SW480 (cell line): ENCODE data around the gene SYT8.
"Not testable (repeated sequence)": the region's sequence is repeated elsewhere in the genome, so short reads cannot be mapped to it uniquely, and the experiment has no call there.

Source experiments
- DNase-seq: peaks from one replicate; pipeline ENCODE4 v3.0.0-alpha.2; 2016; ENCODE audit warnings: low spot score

SYT8 gene

DNA sequence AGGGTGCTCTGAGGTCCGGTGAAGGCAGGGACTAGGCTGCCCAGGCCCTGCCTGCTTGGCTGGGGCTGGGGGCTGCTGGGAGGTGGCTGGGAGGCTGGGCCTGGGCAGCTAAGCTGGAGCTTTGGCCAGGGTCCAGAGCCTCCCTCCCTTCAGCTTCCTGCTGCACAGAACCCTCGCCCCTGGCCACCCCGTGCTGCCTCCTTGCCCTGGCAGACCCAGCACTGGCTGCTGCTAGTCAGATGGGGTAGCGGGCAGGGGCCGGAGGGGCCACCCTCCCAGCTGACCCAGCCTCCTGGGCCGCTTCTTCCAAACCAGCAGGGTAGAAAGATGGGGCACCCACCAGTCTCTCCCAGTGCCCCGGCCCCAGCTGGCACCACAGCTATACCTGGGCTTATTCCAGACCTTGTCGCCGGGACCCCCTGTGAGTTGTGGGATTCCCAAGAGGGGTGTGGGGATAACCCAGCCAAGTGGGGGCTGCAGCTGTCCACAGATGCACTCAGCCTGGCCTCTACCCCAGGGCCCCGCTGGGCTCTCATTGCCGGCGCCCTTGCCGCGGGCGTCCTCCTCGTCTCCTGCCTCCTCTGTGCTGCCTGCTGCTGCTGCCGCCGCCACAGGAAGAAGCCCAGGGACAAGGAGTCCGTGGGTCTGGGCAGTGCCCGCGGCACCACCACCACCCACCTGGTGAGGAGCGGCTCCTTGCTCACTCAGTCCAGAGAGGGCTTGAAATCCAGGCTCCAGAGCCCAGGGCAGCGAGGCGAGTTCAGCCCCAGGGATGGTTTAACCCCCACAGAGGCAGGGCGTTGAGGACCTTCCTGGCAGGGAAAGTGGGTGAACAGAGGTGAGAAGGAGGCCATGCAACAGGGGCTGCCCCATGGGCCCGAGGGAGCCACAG is at the start of gene SYT8:
Gene SYT8, plus strand, starts transcription at position 212 of the 892 bp plus-strand sequence. Its CDS starts 116 bp downstream, at position 328.
- DNase-seq, result no peak

DNA sequence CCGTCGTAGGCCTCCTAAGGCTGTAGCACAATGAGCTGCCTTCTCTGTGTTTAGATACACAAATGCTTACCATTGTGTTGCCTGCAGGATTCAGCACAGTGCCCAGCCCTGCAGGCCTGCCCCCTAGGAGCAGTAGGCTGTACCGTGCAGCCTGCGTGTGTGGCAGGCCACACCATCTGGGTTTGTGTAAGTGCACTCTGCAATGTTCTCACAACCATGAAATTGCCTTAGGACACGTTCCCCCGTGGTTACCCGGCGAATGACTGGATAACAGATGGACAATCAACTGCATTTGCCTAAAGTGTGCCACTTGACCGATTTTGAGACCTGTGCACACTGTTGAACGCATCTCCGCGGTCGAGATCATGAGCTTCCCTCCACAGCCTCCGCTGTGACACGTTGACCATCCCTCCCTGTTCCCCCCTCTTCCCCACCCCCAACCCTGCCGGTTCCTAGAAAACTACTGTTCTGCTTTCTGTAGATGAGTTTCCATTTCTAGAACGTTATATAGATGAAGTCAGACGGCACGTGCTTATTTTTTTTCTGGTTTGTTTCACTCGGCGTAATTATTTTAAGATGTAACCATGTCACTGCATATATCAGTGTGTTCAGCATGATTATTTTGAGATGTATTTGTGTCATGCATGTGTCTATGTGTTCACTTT is 48.9 kb upstream of the SYT8 start:
- DNase-seq, result no peak

DNA sequence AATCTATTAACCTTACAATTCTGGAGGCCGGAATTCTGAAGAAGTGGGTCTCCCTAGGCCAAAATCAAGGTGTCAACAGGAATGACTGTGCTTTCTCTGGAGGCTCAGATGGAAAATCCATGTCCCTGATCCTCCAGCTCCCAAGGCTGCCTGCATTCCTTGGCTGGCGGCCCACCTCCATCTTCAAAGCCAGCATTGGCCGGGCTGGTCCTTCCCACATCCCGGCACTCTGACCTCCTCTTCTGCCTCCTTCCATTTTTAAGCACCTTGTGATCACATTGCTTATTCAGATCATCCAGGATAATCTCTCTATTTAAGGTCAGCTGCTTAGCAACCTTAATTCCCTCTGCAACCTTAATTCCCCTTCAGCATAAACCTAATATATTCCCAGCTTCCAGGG is 48.3 kb upstream of the SYT8 start:
- no peak for DNase-seq

GRCh38 chr11:1791912-1792311 is 42.9 kb upstream of the SYT8 start:
- DNase-seq, result no peak

DNA sequence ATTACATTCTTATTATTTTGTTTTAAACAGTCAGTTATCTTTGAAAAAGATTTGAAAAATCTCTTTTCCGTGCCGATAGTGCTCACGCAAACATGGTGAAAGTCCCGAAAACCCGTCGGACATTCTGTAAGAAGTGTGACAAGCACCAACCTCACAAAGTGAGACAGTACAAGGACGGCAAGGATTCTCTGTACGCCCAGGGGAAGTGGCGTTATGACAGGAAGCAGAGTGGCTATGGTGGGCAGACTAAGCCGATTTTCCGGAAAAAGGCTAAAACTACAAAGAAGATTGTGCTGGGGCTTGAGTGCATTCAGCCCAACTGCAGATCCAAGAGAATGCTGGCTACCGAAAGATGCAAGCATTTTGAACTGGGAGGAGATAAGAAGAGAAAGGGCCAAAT is 42.3 kb upstream of the SYT8 start:
- no peak for DNase-seq

- no peak for DNase-seq
Measured at GRCh38 chr11:1793081-1793480, 41.7 kb upstream of the SYT8 start.

DNA sequence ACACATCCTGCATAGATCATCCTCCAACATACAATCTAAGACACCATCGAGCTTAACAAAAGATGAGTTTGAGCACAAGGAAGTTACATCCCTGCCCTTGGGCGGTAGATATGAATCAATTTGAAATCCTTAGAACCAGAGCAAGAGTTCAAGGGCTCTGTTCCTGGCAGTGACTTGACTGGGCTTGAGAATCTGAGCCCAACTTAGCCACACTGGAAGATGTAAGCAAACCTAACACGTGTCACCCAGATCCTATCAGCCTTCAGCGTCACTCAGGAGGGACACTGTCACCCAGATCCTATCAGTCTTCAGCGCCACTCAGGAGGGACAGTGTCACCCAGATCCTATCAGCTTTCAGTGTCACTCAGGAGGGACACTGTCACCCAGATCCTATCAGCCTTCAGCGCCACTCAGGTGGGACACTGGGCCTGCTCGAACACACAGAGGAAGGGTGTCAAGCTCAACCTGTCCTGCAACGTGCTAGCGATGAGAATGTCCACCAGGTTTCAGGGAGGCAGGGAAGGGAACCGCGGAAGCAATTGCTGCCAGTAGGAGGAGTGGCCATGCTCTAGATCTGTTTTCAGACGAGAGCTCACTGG is 38.3 kb upstream of the SYT8 start:
- DNase-seq, result no peak

DNA sequence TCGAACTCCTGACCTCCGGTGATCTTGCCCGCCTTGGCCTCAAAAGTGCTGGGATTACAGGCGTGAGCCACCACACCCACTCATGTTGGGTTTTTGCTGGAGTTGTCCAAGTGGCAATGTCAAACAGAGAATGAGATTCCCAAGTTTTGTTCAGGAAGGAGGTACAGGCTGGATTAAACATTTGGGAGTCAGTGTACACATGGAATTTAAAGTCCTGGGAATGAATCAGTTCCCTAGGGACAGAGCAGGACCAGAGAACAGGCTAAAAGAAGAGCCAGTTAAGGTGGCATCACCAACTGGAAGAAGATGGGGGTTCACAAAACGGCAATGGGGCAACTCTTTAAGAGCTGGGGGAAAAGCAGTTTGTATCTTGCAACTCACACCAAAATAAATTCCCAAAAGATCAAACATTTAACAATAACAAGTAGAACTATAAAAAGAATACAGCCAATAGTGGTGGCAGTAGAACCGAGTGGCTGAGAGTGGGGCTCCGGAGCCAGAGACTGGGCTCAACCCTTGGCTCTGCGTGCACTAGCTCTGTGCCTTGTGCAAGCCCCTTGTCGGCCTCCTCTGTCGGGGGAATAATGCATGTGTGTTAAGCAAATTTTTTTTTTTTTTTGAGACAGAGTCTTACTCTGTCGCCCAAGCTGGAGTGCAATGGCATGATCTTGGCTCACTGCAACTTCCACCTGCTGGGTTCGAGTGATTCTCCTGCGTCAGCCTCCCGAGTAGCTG is 37.2 kb upstream of the SYT8 start:
- no peak for DNase-seq

DNA sequence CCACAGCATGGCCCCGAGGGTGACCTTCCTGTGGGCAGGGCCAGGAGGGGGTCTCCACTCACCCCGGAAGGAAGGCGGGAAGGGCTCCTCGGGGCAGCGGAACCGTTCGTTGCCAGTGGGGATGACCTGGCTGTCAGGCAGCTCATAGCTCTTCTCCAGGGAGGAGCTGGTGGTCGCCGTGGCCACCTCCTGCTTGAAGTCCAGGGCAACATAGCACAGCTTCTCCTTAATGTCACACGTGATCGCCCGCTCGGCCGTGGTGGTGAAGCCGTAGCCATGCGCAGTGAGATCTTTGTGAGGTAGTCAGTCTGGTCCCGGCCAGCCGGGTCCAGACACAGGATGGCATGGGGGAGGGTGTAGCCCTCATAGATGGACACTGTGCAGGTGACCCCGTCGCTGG is 31.5 kb upstream of the SYT8 start:
- DNase-seq, result no peak

- DNase-seq, result not testable (repeated sequence)
Measured at GRCh38 chr11:1803835-1804519, 30.8 kb upstream of the SYT8 start.

DNA sequence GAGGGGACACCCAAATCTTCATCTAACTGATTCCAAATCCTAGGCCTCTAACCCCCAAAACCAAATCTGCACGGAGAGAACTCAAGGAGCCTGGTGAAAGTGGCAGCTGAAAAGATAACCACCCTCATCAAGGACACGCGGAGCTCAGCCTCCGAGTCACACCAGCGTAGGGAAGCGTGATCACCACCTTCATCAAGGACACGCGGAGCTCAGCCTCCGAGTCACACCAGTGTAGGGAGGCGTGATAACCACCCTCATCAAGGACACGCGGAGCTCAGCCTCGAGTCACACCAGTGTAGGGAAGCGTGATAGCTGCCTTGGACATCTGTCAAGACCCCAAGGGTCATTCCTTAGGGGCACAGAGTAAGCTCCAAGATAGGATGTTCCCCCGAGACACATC is 29.3 kb upstream of the SYT8 start:
- DNase-seq, result no peak

- DNase-seq, result no peak
Measured at GRCh38 chr11:1807264-1807995, 27.4 kb upstream of the SYT8 start.

GRCh38 chr11:1810761-1811160 is 24.0 kb upstream of the SYT8 start:
- DNase-seq, result no peak

DNA sequence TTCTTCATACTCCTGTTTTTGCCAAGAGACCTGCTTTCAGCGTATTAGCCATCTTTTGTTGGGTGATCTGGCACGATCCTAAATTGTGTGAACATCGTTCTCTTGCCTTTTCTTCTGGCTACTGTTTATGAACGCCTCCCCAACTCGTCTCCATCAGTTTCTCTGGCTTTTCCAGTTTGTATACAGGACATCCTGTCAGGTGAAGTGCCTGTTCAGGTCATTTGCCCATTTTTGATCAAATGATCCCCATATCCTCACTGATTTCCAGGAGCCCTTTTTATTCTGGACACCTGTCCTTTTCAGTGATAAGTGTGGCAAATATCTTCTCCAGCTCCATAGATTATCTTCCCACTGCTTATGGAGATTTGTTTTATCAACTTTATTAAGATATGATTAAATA is 22.5 kb upstream of the SYT8 start:
- no peak for DNase-seq

- DNase-seq, result no peak
Measured at GRCh38 chr11:1812801-1813200, 22.0 kb upstream of the SYT8 start.

DNA sequence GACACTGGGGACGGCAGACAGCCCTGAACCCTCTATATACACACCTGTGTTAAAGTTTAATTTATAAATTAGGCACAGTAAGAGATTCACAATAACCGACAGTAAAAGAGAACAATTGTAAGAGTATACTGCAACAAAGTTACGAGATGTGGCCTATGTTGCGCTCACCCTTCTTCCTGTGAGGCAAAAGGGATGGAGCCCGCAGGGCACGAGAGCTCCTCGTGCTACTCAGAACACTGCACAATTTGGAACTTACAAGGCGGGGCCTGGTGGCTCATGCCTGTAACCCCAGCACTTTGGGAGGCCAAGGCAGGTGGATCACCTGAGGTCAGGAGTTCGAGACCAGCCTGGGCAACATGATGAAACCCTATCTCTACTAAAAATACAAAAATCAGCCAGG is 21.4 kb upstream of the SYT8 start:
- DNase-seq, result not testable (repeated sequence)

DNA sequence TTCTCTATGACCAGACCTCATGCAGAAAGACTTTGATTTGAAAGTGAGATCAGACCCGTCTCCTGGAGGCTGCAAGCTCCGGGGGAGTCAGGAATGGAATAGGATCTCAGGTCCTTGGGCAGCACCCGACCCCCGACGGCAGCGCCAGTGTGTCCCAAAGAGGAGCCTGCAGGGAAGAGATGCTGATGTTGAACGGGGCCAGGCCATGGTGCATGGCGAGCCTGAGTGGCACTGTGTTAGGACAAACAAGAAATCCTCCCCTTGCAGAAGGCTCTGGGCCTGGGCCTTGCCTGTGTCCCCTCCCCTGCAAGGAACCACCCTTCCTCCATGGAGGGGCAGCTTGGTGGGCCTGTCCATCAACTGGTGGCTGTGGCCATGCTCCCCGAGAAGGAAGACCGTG is 20.1 kb upstream of the SYT8 start:
- DNase-seq, result no peak

DNA sequence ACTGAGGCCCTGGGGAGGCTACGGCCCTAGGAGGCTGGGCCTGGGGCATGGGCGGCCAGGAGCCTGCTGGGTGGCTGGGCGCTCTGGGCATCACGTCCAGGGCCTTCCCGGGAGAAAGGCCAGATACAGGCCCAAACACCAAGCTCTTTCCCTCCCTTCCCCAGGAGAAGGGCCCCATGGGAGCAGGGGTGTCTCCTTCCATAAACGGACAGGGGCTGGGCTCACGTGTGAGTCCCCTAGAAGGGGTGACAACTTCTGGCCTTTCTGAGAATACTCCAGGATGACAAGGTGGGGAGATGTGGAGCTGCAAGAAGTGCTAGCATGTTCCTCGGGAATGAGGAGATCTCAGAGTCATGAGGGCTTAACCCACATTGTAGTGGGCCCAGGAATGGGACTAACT is 19.5 kb upstream of the SYT8 start:
- DNase-seq, result no peak

- DNase-seq, result no peak
Measured at GRCh38 chr11:1815751-1816150, 19.0 kb upstream of the SYT8 start.

- DNase-seq, result no peak
Measured at GRCh38 chr11:1817000-1817399, 17.8 kb upstream of the SYT8 start.

GRCh38 chr11:1817511-1817910 is 17.3 kb upstream of the SYT8 start:
- peak; percentile 28 for DNase-seq
